K562 (cell line): Measurements from ENCODE around the gene MAP2K3. TPM values are rescaled to one million over a fixed set of nuclear protein-coding genes. Genes with fewer than 3 reads are reported as not detected.

Experiments used
- ARID4B ChIP-seq: sonication (generic); formaldehyde crosslinking; IDR thresholded peaks from 2 replicates; pipeline ENCODE4 v1.8.0; 2022; ENCODE audit warnings: mild to moderate bottlenecking, missing genetic modification reagents
- CBX1 ChIP-seq: sonication (generic); IDR thresholded peaks from 2 replicates; pipeline ENCODE4 v1.6.1; 2016; ENCODE audit warnings: antibody characterized with exemption, low read depth, mild to moderate bottlenecking
- CHD2 ChIP-seq: IDR thresholded peaks from 2 replicates; pipeline ENCODE4 v1.6.1; 2011; ENCODE audit warnings: low read depth, low read length
- ETS2 ChIP-seq: IDR thresholded peaks from 2 replicates; pipeline ENCODE4 v1.6.1; 2016; ENCODE audit warnings: borderline replicate concordance, missing genetic modification characterization, mild to moderate bottlenecking, moderate library complexity, missing compliant biosample characterization; ENCODE audit not compliant: poor library complexity, severe bottlenecking
- GABPA ChIP-seq: fragments of 200-800 bp; sonication (Bioruptor generic); conservative IDR thresholded peaks from 2 replicates; pipeline ENCODE4 v1.6.1; 2016; ENCODE audit warnings: low read depth, missing genetic modification characterization, missing compliant biosample characterization
- JUND ChIP-seq, 2 experiments: IDR thresholded peaks; 2 replicates in 1 of 2; 3 replicates in 1 of 2; pipeline ENCODE4 v1.6.1; 2011; ENCODE audit warnings: borderline replicate concordance in 2 of 2, low read depth in 2 of 2, low read length in 2 of 2, improper control_type of control experiment in 1 of 2, missing biosample characterization in 1 of 2, missing genetic modification characterization in 1 of 2, missing genetic modification reagents in 1 of 2
- LCOR ChIP-seq: sonication (generic); formaldehyde crosslinking; IDR thresholded peaks from 2 replicates; pipeline ENCODE4 v1.8.0; 2022; ENCODE audit warnings: mild to moderate bottlenecking, missing genetic modification reagents
- MCM2 ChIP-seq: fragments of 450-650 bp; IDR thresholded peaks from 2 replicates; pipeline ENCODE4 v1.6.1; 2017; ENCODE audit warnings: low read depth, mild to moderate bottlenecking
- MYBL2 ChIP-seq, 2 experiments: fragments of 450-650 bp in 1 of 2; sonication (generic) in 1 of 2; formaldehyde crosslinking in 1 of 2; IDR thresholded peaks; 2 replicates each; pipeline versions ENCODE4 v1.6.1 to v1.8.1; 2017 to 2022; ENCODE audit warnings: borderline replicate concordance in 1 of 2, inconsistent platforms in 1 of 2, low read depth in 1 of 2, mild to moderate bottlenecking in 1 of 2, missing genetic modification reagents in 1 of 2, moderate library complexity in 1 of 2
- NR2C2 ChIP-seq, 2 experiments: fragments of 200-800 bp in 1 of 2; sonication (Bioruptor generic) in 1 of 2; sonication (generic) in 1 of 2; formaldehyde crosslinking in 1 of 2; IDR thresholded peaks; 2 replicates each; pipeline versions ENCODE4 v1.6.1 to v1.8.0; 2016 to 2022; ENCODE audit warnings: mild to moderate bottlenecking in 1 of 2, missing compliant biosample characterization in 1 of 2, missing genetic modification characterization in 1 of 2, missing genetic modification reagents in 1 of 2
- RBM25 ChIP-seq: fragments of 200-400 bp; formaldehyde crosslinking; IDR thresholded peaks from 2 replicates; pipeline ENCODE4 v1.6.1; 2018; ENCODE audit warnings: low read length, low read depth, moderate library complexity; ENCODE audit not compliant: severe bottlenecking
- THAP12 ChIP-seq: fragments of 250-450 bp; sonication (Bioruptor Pico); IDR thresholded peaks from 2 replicates; pipeline ENCODE4 v1.9.0; 2021; ENCODE audit warnings: mild to moderate bottlenecking, inconsistent platforms
- ZBTB7A ChIP-seq: IDR thresholded peaks from 2 replicates; pipeline ENCODE4 v1.6.1; 2011; ENCODE audit warnings: low read depth, mild to moderate bottlenecking, low read length, moderate library complexity, borderline replicate concordance; ENCODE audit not compliant: control insufficient read depth
- ZNF263 ChIP-seq: sonication (generic); formaldehyde crosslinking; IDR thresholded peaks from 2 replicates; pipeline ENCODE4 v1.8.0; 2022; ENCODE audit warnings: mild to moderate bottlenecking, missing genetic modification reagents, borderline replicate concordance
- ZNF449 ChIP-seq: fragments of 250-450 bp; sonication (Bioruptor Pico); IDR thresholded peaks from 2 replicates; pipeline ENCODE4 v1.8.0; 2022; ENCODE audit warnings: moderate library complexity, mild to moderate bottlenecking, inconsistent platforms
- ZNF551 ChIP-seq: fragments of 250-450 bp; sonication (Bioruptor Pico); IDR thresholded peaks from 2 replicates; pipeline ENCODE4 v1.5.0; 2021; ENCODE audit warnings: mild to moderate bottlenecking, moderate library complexity
- polyA plus RNA-seq, 8 experiments: library from polyadenylated mRNA; depleted of rRNA in 4 of 8; stranded (reverse) in 5 of 8; unstranded in 3 of 8; fragments of >200 nt; fragmentation: Nextera tagmentation in 2 of 8; fragmentation: Illumina TruSeq in 1 of 8; extraction: Ambion mirVana in 2 of 8; extraction: Trizol in 1 of 8; gene quantifications; 2 replicates each; pipeline versions ENCODE4 v1.2.1 to v1.2.3, GENCODE V29; 2011 to 2014; ENCODE audit warnings: inconsistent platforms in 1 of 8, missing spikeins in 1 of 8
- total RNA-seq, 7 experiments: library from RNA; depleted of rRNA in 6 of 7; stranded (reverse); fragments of >200 nt in 6 of 7; fragmentation: Illumina TruSeq in 2 of 7; extraction: Trizol in 2 of 7; gene quantifications; 2 replicates each; pipeline versions ENCODE4 v1.2.1 to v1.2.3, GENCODE V29; 2011 to 2021; ENCODE audit warnings: low replicate concordance in 1 of 7

Gene MAP2K3
- total and polyA plus RNA-seq, 9 of the 15 experiments (the other 6 are each of a cell fraction or from before 2014, with no cell fraction given), result 0.18 to 14.8 (median 3.5) TPM

GRCh38 chr17:21284319-21285163 is at the start of gene MAP2K3 (continued):
- TF ChIP-seq ARID4B (0 out of 2 replicates have a peak, but pooled peaks have one; percentile 33), GABPA (tag) (no peak; the same call in 1 of the 2 replicates), THAP12 (CRISPR knock-in tag) (peak; percentile 60; the same call in 1 of the 2 replicates), LCOR (no peak), MCM2 (no peak), CBX1 (no peak), ETS2 (tag) (no peak), ZBTB7A (peak; percentile 57; the same call in 1 of the 2 replicates), CHD2 (peak; percentile 49; the same call in 1 of the 2 replicates), ZNF449 (CRISPR knock-in tag) (no peak), JUND (IDR thresholded peaks at IDR 0.05; ENCODE audit: borderline replicate concordance, low read depth, low read length) (0 out of 2 replicates have a peak, but pooled peaks have one; percentile 14), JUND (tag; IDR thresholded peaks at IDR 0.05; ENCODE audit: borderline replicate concordance, low read depth, low read length) (no peak), ZNF263 (no peak), MYBL2 (IDR thresholded peaks at IDR 0.05; ENCODE audit: low read depth) (no peak), MYBL2 (CRISPR knock-in tag; IDR thresholded peaks at IDR 0.05; ENCODE audit: borderline replicate concordance) (no peak), NR2C2 (CRISPR knock-in tag; IDR thresholded peaks at IDR 0.05) (0 out of 2 replicates have a peak, but pooled peaks have one; percentile 40), NR2C2 (tag; IDR thresholded peaks at IDR 0.05) (peak; percentile 56; the same call in 1 of the 2 replicates), ZNF551 (CRISPR knock-in tag) (no peak), RBM25 (peak; percentile 88)
